Left ventricle myocardium inferior (tissue), 1 donor: ENCODE results near the gene THEM4. TPM values are rescaled to one million over a fixed set of nuclear protein-coding genes. Genes with fewer than 3 reads are reported as not detected.

Experiments
- DNase-seq: peaks from one replicate; pipeline ENCODE4 v3.0.0-alpha.2; 2020
- H3K27ac ChIP-seq: fragments of 200-600 bp; replicated peaks from 2 replicates; pipeline ENCODE4 v1.8.0; 2021
- H3K27me3 ChIP-seq: fragments of 200-600 bp; 2 replicates; pipeline ENCODE4 v1.8.0; 2021; ENCODE audit warnings: low read depth
- H3K36me3 ChIP-seq: fragments of 200-600 bp; 2 replicates; pipeline ENCODE4 v1.8.0; 2021
- H3K4me1 ChIP-seq: fragments of 200-600 bp; 2 replicates; pipeline ENCODE4 v1.8.0; 2021
- H3K4me3 ChIP-seq: fragments of 200-600 bp; 2 replicates; pipeline ENCODE4 v1.8.0; 2021; ENCODE audit warnings: mild to moderate bottlenecking, moderate library complexity
- H3K9me3 ChIP-seq: fragments of 200-600 bp; replicated peaks from 2 replicates; pipeline ENCODE4 v1.8.0; 2021
- intact Hi-C: fragments of 100-400 bp; cut with micrococcal nuclease; formaldehyde crosslinking; loops from one replicate; pipeline ENCODE4 v1.11.0; 2022
- total RNA-seq: library from RNA; stranded (reverse); fragmentation: NEBNext Ultra II Directional; extraction: Animal tissue kit (Norgen Biotek cat#: 25700); gene quantifications from one replicate; pipeline ENCODE4 v1.2.1, GENCODE V29; 2021
- TF ChIP-seq, protein P1 (sequence below): fragments of 200-600 bp; IDR thresholded peaks from 2 replicates; pipeline ENCODE4 v1.8.0; 2021; ENCODE audit warnings: antibody characterized with exemption, mild to moderate bottlenecking, borderline replicate concordance
- donor health status: DM: no; HTN: yes; CAD: no; lungs with severe emphysema.

Gene THEM4
- total RNA-seq, 1 donor from 2014 or later: 15.8 TPM

- Histone ChIP-seq H3K4me3 (no peak overlapping the region), H3K27ac (no peak overlapping the region), H3K4me1 (peaks cover 28% of the 10 kb centered on the region), H3K36me3 (no peaks in the 10 kb centered on the region), H3K9me3 (no peaks in the 10 kb centered on the region), H3K27me3 (peaks cover 79% of the 10 kb centered on the region)
- intact Hi-C loops: no loop called here
- TF ChIP-seq, protein P1, sequence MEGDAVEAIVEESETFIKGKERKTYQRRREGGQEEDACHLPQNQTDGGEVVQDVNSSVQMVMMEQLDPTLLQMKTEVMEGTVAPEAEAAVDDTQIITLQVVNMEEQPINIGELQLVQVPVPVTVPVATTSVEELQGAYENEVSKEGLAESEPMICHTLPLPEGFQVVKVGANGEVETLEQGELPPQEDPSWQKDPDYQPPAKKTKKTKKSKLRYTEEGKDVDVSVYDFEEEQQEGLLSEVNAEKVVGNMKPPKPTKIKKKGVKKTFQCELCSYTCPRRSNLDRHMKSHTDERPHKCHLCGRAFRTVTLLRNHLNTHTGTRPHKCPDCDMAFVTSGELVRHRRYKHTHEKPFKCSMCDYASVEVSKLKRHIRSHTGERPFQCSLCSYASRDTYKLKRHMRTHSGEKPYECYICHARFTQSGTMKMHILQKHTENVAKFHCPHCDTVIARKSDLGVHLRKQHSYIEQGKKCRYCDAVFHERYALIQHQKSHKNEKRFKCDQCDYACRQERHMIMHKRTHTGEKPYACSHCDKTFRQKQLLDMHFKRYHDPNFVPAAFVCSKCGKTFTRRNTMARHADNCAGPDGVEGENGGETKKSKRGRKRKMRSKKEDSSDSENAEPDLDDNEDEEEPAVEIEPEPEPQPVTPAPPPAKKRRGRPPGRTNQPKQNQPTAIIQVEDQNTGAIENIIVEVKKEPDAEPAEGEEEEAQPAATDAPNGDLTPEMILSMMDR: no peak
- DNase-seq: no peak
Observed at GRCh38 chr1:151840421-151840820, 68.9 kb downstream of the THEM4 start.

GRCh38 chr1:151839457-151840403, 69.6 kb downstream of the THEM4 start, which contains the start of gene C2CD4D:
Gene C2CD4D (minus strand): TSS chr1:151839820. CDS start chr1:151838989, 831 bp downstream.
- Histone ChIP-seq H3K27me3 (peaks cover 72% of the 10 kb centered on the region), H3K36me3 (no peaks in the 10 kb centered on the region), H3K27ac (no peak within 1 kb of the TSS), H3K4me3 (peak within 1 kb of the TSS; percentile 68), H3K4me1 (peaks cover 28% of the 10 kb centered on the region), H3K9me3 (no peaks in the 10 kb centered on the region)
- DNase-seq: peak; percentile 48
- intact Hi-C loops: no loop called here
- TF ChIP-seq, protein P1: no peak

DNA sequence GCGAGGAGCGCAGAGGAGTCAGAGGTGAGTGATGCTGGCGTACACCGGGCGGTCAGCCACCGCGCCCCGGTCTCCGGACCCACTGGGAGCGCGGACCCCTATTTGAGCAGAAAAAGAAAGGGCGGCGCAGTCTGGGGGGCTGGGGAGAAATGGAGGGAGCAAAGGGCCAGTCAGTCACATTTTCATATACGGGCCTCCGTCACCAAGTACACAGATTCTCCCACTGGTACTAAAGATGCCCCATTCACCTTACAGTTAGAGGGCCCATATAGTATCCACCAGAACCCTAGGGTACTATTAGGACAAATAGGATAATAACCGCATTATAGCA, 70.3 kb downstream of the THEM4 start:
- intact Hi-C loops: no loop called here
- peak overlapping the region; percentile 68 for H3K4me3 ChIP-seq

GRCh38 chr1:151838222-151839081, 70.9 kb downstream of the THEM4 start:
- Histone ChIP-seq H3K9me3 (no peaks in the 10 kb centered on the region), H3K27ac (no peak overlapping the region), H3K4me3 (peak overlapping the region; percentile 68), H3K4me1 (peaks cover 28% of the 10 kb centered on the region), H3K27me3 (peaks cover 62% of the 10 kb centered on the region), H3K36me3 (no peaks in the 10 kb centered on the region)
- DNase-seq: no peak
- TF ChIP-seq, protein P1: no peak
- intact Hi-C loops: no loop called here

More for the DNA sequence above, 70.3 kb downstream of the THEM4 start:
- DNase-seq: no peak
- H3K27me3 ChIP-seq: peaks cover 65% of the 10 kb centered on the region
- H3K4me1 ChIP-seq: peaks cover 28% of the 10 kb centered on the region
- no peak overlapping the region for H3K27ac ChIP-seq
- H3K36me3 ChIP-seq: no peaks in the 10 kb centered on the region
- no peaks in the 10 kb centered on the region for H3K9me3 ChIP-seq
- TF ChIP-seq, protein P1: no peak

DNA sequence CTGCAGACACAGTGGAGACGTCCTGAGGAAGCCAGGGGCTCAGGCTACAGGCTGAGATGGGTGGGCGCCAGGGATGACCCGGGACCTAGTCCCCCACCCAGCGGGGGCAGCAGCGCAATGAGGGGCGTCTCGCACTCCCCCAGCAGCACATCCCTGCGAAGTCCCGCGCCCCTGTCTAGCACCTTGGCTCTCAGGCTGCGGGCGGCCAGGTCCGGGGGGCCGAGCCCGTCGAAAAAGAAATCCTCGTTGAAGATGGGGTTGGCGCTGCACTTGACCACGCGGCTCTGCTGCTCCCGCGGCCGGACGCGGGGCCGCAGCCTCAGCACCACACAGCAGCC, 71.5 kb downstream of the THEM4 start:
- Histone ChIP-seq H3K36me3 (no peaks in the 10 kb centered on the region), H3K27ac (no peak overlapping the region), H3K4me1 (peaks cover 34% of the 10 kb centered on the region), H3K4me3 (peak overlapping the region; percentile 68), H3K27me3 (peaks cover 62% of the 10 kb centered on the region), H3K9me3 (no peaks in the 10 kb centered on the region)
- TF ChIP-seq, protein P1: no peak
- no peak for DNase-seq
- intact Hi-C loops: no loop called here
